ENCODE measurements around the gene DDX18. TPM values are rescaled to one million over a fixed set of nuclear protein-coding genes. Genes with fewer than 3 reads are reported as not detected.

Gene DDX18
- polyA plus RNA-seq, 1 donor (not counting 4 experiments of a cell fraction or from before 2014, with no cell fraction given) = 73.4 TPM

DNA sequence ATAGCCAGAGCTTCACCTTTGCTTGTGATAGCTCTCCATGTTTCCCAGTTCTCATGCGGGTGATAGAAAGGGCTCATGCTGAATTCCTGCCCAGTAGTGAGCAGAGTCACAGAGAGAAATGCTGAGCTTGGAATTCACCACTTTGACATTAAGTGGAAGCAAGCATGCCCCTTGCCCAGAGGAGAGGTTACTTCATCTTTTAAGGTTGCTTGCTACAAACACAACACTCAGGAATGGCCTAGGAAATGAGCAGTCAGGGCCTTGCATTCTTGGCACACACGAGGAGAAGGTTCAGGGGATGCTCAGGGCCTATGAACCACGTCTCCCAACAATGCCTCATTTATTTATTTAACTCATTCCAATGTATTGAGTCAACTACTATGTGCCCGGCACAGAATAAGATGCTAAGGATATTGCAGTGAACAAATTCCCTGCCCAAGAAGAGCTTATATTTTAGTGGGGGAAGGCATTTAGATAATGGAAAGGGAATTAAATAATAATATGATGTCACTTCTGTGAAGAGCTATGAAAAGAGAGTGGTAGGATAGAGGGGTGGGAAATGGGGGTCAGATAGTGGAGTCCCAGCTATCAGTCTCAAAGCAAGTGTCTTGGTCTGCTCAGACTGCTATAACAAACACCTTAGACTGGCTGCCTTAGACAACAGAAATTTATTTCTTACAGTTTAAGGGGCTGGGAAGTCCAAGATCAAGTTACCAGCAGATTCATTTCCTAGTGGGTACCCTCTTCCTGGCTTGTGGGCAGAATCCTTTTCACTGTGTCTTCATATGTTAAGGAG lies 42.1 kb downstream of the DDX18 start:
- no peak overlapping the region for H3K27ac ChIP-seq (ENCODE audit: control insufficient read depth, insufficient read depth, low read length)
- H3K9me3 ChIP-seq (ENCODE audit: control insufficient read depth, low read depth, low read length) = no peaks in the 10 kb centered on the region
- dilution Hi-C loops (cut with MboI; ENCODE audit: extremely low pct_ligation_motif_present, low sequenced_read_pairs) = no loop called here
- DNase-seq (ENCODE audit: low read depth, low spot score) (peak; percentile 77), FAIRE-seq (peak; percentile 84)
- no peak for TF ChIP-seq EZH2 (IDR thresholded peaks at IDR 0.05; ENCODE audit: low read length)
- TF ChIP-seq, protein P1, sequence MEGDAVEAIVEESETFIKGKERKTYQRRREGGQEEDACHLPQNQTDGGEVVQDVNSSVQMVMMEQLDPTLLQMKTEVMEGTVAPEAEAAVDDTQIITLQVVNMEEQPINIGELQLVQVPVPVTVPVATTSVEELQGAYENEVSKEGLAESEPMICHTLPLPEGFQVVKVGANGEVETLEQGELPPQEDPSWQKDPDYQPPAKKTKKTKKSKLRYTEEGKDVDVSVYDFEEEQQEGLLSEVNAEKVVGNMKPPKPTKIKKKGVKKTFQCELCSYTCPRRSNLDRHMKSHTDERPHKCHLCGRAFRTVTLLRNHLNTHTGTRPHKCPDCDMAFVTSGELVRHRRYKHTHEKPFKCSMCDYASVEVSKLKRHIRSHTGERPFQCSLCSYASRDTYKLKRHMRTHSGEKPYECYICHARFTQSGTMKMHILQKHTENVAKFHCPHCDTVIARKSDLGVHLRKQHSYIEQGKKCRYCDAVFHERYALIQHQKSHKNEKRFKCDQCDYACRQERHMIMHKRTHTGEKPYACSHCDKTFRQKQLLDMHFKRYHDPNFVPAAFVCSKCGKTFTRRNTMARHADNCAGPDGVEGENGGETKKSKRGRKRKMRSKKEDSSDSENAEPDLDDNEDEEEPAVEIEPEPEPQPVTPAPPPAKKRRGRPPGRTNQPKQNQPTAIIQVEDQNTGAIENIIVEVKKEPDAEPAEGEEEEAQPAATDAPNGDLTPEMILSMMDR (optimal IDR thresholded peaks at IDR 0.05 in 1 of 3, IDR thresholded peaks at IDR 0.05 in 1 of 3, conservative IDR thresholded peaks at IDR 0.05 in 1 of 3; ENCODE audit: extremely low read depth in 1 of 3, insufficient read depth in 2 of 3, low read length in 3 of 3) = no peak
- H3K27me3 ChIP-seq (ENCODE audit: control insufficient read depth, extremely low read depth, insufficient read depth, low read length) = peaks cover 8% of the 10 kb centered on the region
- H2AFZ ChIP-seq (ENCODE audit: control insufficient read depth, low read length) = no peak overlapping the region
- no peaks in the 10 kb centered on the region for H3K4me1 ChIP-seq (ENCODE audit: control insufficient read depth, extremely low read depth, insufficient read depth, low read length)
- no peaks in the 10 kb centered on the region for H4K20me1 ChIP-seq (ENCODE audit: control insufficient read depth, extremely low read depth, insufficient read depth, low read length)
- no peak overlapping the region for H3K9ac ChIP-seq (ENCODE audit: control insufficient read depth, extremely low read depth, insufficient read depth, low read length)
- no peaks in the 10 kb centered on the region for H3K36me3 ChIP-seq (ENCODE audit: control insufficient read depth in 2 of 2, extremely low read depth in 1 of 2, insufficient read depth in 2 of 2, low read length in 2 of 2)
- no peaks in the 10 kb centered on the region for H3K9me1 ChIP-seq (ENCODE audit: control insufficient read depth, extremely low read depth, insufficient read depth, low read length)
- no peak overlapping the region for H3K4me2 ChIP-seq (ENCODE audit: control insufficient read depth, extremely low read depth, insufficient read depth, low read depth, low read length)
- no peak overlapping the region for H3K4me3 ChIP-seq (ENCODE audit: control insufficient read depth in 2 of 3, extremely low read depth in 1 of 3, insufficient read depth in 2 of 3, low read depth in 1 of 3, low read length in 3 of 3)
- H3K79me2 ChIP-seq (ENCODE audit: control insufficient read depth, insufficient read depth, low read length) = no peaks in the 10 kb centered on the region

DNA sequence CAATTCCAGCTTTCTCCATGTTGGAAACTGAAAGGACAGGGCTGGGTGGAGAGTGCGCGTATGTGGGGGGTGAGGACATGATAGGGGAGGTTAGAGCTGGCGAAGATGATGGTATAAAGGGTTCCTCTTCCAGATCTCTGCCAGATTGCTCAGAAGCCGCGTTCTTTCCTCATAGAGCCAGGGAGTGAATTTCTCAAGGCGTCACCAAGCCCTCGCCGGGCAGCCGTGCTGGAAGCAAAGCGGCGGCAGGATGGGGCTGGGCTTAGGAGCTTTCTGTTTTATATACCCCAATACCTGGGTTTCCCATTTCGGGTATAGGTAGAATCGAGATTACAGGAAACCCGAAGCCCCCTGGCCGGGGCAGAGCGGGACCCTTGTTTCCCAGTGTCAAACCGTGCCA lies 43.8 kb downstream of the DDX18 start:
- Histone ChIP-seq H3K36me3 (ENCODE audit: control insufficient read depth in 2 of 2, extremely low read depth in 1 of 2, insufficient read depth in 2 of 2, low read length in 2 of 2) (no peaks in the 10 kb centered on the region), H3K4me1 (ENCODE audit: control insufficient read depth, extremely low read depth, insufficient read depth, low read length) (no peaks in the 10 kb centered on the region), H3K27ac (ENCODE audit: control insufficient read depth, insufficient read depth, low read length) (no peak overlapping the region), H3K79me2 (ENCODE audit: control insufficient read depth, insufficient read depth, low read length) (no peaks in the 10 kb centered on the region), H3K4me3 (ENCODE audit: control insufficient read depth in 2 of 3, extremely low read depth in 1 of 3, insufficient read depth in 2 of 3, low read depth in 1 of 3, low read length in 3 of 3) (no peak overlapping the region), H3K27me3 (ENCODE audit: control insufficient read depth, extremely low read depth, insufficient read depth, low read length) (peaks cover 8% of the 10 kb centered on the region), H3K9ac (ENCODE audit: control insufficient read depth, extremely low read depth, insufficient read depth, low read length) (no peak overlapping the region), H2AFZ (ENCODE audit: control insufficient read depth, low read length) (no peak overlapping the region), H3K9me1 (ENCODE audit: control insufficient read depth, extremely low read depth, insufficient read depth, low read length) (no peaks in the 10 kb centered on the region), H3K9me3 (ENCODE audit: control insufficient read depth, low read depth, low read length) (no peaks in the 10 kb centered on the region), H3K4me2 (ENCODE audit: control insufficient read depth, extremely low read depth, insufficient read depth, low read depth, low read length) (no peak overlapping the region), H4K20me1 (ENCODE audit: control insufficient read depth, extremely low read depth, insufficient read depth, low read length) (no peaks in the 10 kb centered on the region)
- TF ChIP-seq EZH2 (IDR thresholded peaks at IDR 0.05; ENCODE audit: low read length) = no peak
- TF ChIP-seq, protein P1 (optimal IDR thresholded peaks at IDR 0.05 in 1 of 3, IDR thresholded peaks at IDR 0.05 in 1 of 3, conservative IDR thresholded peaks at IDR 0.05 in 1 of 3; ENCODE audit: extremely low read depth in 1 of 3, insufficient read depth in 2 of 3, low read length in 3 of 3) = no peak
- DNase-seq (ENCODE audit: low read depth, low spot score) (no peak), FAIRE-seq (no peak)
- dilution Hi-C loops (cut with MboI; ENCODE audit: extremely low pct_ligation_motif_present, low sequenced_read_pairs) = no loop called here

Measured in keratinocyte (primary cell).